OCI-LY1 (cell line): ENCODE measurements around the gene MZT2A.
"Not testable (repeated sequence)": the region's sequence is repeated elsewhere in the genome, so short reads cannot be mapped to it uniquely, and the experiment has no call there.

Source experiments
- H2AFZ ChIP-seq: fragments of 200-600 bp; sonication (generic), shearing (Covaris generic); 2 replicates; pipeline ENCODE4 v1.6.0; 2014; ENCODE audit warnings: antibody characterized with exemption, mild to moderate bottlenecking, low read length
- H3F3A ChIP-seq: fragments of 200-600 bp; sonication (generic), shearing (Covaris generic); 2 replicates; pipeline ENCODE4 v1.6.0; 2014; ENCODE audit warnings: mild to moderate bottlenecking, antibody characterized with exemption, low read length, moderate library complexity; ENCODE audit not compliant: insufficient read depth
- H3K27ac ChIP-seq: fragments of 200-600 bp; sonication (generic); 2 replicates; pipeline ENCODE4 v1.5.1; 2014; ENCODE audit warnings: low read length, mixed run types, mild to moderate bottlenecking, low read depth; ENCODE audit not compliant: poor library complexity, severe bottlenecking
- H3K27me3 ChIP-seq: fragments of 200-600 bp; sonication (generic); 2 replicates; pipeline ENCODE4 v1.6.0; 2014; ENCODE audit warnings: antibody characterized with exemption, mild to moderate bottlenecking, low read length, moderate library complexity; ENCODE audit not compliant: insufficient read depth
- H3K36me3 ChIP-seq: fragments of 200-600 bp; sonication (generic); 2 replicates; pipeline ENCODE4 v1.6.1; 2014; ENCODE audit warnings: mild to moderate bottlenecking, antibody characterized with exemption, low read length, moderate library complexity, mixed read lengths; ENCODE audit not compliant: insufficient read depth
- H3K4me1 ChIP-seq: fragments of 200-600 bp; sonication (generic); 2 replicates; pipeline ENCODE4 v1.5.1; 2014; ENCODE audit warnings: mild to moderate bottlenecking, low read length, moderate library complexity; ENCODE audit not compliant: insufficient read depth, severe bottlenecking
- H3K4me2 ChIP-seq: fragments of 200-600 bp; sonication (generic), shearing (Covaris generic); 2 replicates; pipeline ENCODE4 v1.6.1; 2014; ENCODE audit warnings: low read length
- H3K4me3 ChIP-seq: fragments of 200-600 bp; sonication (generic); 2 replicates; pipeline ENCODE4 v1.5.1; 2014; ENCODE audit warnings: low read length, low read depth, mild to moderate bottlenecking, mixed read lengths; ENCODE audit not compliant: poor library complexity, severe bottlenecking
- H3K79me2 ChIP-seq: fragments of 200-600 bp; shearing (Covaris generic); 2 replicates; pipeline ENCODE4 v1.6.1; 2016; ENCODE audit warnings: mixed run types, low read length, mixed read lengths; ENCODE audit not compliant: insufficient read depth
- H3K9ac ChIP-seq: fragments of 200-600 bp; sonication (generic), shearing (Covaris generic); 2 replicates; pipeline ENCODE4 v1.6.1; 2014; ENCODE audit warnings: mild to moderate bottlenecking, low read length, mixed read lengths
- H3K9me2 ChIP-seq: fragments of 200-600 bp; sonication (generic), shearing (Covaris generic); 2 replicates; pipeline ENCODE4 v1.6.1; 2014; ENCODE audit warnings: low read depth, mild to moderate bottlenecking, low read length, mixed read lengths
- H3K9me3 ChIP-seq: fragments of 200-600 bp; shearing (Covaris generic); 2 replicates; pipeline ENCODE4 v1.6.1; 2014; ENCODE audit warnings: low read length, mixed read lengths
- H4K20me1 ChIP-seq: fragments of 200-600 bp; sonication (generic), shearing (Covaris generic); 2 replicates; pipeline ENCODE4 v1.6.0; 2016; ENCODE audit warnings: mild to moderate bottlenecking, low read length; ENCODE audit not compliant: insufficient read depth
- CTCF ChIP-seq: fragments of 200-600 bp; sonication (generic), shearing (Covaris generic); IDR thresholded peaks from 2 replicates; pipeline ENCODE4 v1.5.1; 2017; ENCODE audit warnings: mild to moderate bottlenecking, antibody characterized with exemption, low read length, moderate library complexity, mixed read lengths
- EZH2 ChIP-seq: fragments of 200-600 bp; sonication (generic), shearing (Covaris generic); IDR thresholded peaks from 2 replicates; pipeline ENCODE4 v1.8.0; 2017; ENCODE audit warnings: borderline replicate concordance, mixed run types, mild to moderate bottlenecking, antibody characterized with exemption, low read length, moderate library complexity, mixed read lengths

MZT2A gene

GRCh38 chr2:131511969-131512870, 20.0 kb upstream of the MZT2A start:
- not testable (repeated sequence) for H3F3A ChIP-seq, H3K27ac ChIP-seq, H3K4me1 ChIP-seq, H2AFZ ChIP-seq, H3K4me3 ChIP-seq, H3K9me3 ChIP-seq, H3K4me2 ChIP-seq, H3K79me2 ChIP-seq, H3K9me2 ChIP-seq, H3K27me3 ChIP-seq, H3K9ac ChIP-seq, H4K20me1 ChIP-seq
- H3K36me3 ChIP-seq, result peaks cover 37% of the 10 kb centered on the region

DNA sequence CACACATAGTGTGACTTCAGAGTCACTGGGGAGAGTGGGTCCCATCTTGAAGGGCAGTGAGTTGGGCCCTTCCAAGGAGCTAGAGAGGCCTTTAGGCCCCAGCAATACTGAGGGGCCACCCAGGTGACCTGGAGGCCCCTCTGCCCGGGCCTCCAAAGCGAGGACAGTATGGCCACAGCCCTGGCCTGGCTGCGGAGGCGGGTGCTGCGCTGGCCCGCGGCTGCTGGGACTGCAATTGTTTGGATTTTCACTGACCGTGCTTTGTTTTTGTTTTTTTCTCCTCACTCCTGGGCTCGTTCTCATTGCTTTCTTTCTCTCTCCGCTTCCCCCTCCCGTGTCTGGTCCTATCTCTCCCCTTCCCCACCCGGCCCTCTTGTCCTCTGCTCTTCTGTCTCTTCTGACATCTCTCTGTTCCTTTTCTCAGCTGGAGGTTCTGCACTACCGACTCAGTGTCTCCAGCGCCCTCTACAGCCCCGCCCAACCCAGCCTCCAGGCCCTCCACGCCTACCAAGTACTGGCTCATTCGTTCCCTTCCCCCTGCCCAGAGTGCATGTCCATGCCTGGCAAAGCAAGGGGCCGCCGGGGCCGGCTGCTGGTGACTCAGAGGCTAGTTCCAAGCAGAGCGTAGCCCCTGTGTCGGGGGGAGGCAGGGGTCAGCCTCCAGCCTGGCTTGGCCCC, 19.2 kb upstream of the MZT2A start:
- not testable (repeated sequence) for H3K27me3 ChIP-seq, H3K9me3 ChIP-seq, H3K4me1 ChIP-seq, H3K9me2 ChIP-seq, H2AFZ ChIP-seq, H3K27ac ChIP-seq, H3K4me2 ChIP-seq, H3F3A ChIP-seq, H3K79me2 ChIP-seq, H4K20me1 ChIP-seq, H3K9ac ChIP-seq, H3K4me3 ChIP-seq
- H3K36me3 ChIP-seq, result peaks cover 45% of the 10 kb centered on the region
- TF ChIP-seq CTCF, result peak; percentile 29; the same call in 1 of the 2 replicates

DNA sequence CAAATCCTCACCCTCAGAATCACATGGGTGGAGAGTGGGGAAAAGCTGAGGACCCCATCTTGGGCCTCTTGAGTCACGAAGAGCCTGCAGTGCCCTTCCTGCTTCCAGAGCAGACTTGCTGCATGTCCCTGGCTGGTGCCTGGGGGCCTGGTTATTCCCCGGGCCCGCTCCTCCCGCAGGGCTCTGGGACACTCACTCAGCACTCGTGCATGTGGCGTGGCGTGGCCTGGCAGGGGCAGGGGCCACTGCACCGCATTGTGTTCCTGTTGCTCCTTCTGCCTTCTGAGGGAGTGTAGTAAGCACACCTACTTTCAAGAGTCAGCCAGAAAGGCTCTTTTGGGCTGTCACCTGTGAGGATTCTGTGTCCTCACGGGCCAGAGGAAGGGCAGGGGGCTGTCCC, 17.4 kb upstream of the MZT2A start:
- Histone ChIP-seq H4K20me1 (no peaks in the 10 kb centered on the region), H3K36me3 (peaks cover 62% of the 10 kb centered on the region)

DNA sequence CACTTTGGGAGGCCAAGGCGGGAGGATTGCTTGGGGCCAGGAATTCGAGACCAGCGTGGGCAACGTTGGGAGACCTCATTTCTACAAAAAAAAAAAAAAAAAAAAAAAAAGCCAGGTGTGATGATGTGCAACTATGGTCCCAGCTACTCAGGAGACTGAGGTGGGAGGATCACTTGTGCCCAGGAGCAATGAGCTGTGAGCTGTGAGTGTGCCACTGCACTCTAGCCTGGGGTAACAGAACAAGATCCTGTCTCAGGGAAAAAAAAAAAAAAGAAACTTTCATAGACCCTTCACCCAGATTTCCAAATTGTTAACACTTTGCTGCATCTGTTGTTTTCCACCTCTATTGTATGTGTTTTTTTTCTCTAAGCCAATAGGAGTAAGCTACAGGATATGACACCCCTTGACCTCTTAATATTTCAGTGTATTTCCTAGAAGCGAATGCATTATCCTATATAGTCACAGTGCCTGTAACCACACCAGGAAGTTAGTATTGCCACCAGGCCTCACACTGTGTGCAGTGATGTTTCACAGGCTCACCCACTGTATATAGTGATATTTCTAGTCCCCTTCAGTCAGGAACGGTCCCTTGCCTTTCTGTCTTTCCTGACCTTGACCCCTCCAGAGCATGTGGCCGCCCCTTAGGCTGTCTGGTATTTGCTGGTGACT, 12.0 kb upstream of the MZT2A start:
- H3K4me2 ChIP-seq, H3K9me3 ChIP-seq, H4K20me1 ChIP-seq, H3K27me3 ChIP-seq, H3K9ac ChIP-seq, H3K4me3 ChIP-seq, H3K9me2 ChIP-seq, H2AFZ ChIP-seq, H3K4me1 ChIP-seq, H3K27ac ChIP-seq, H3K79me2 ChIP-seq, H3F3A ChIP-seq: not testable (repeated sequence)
- H3K36me3 ChIP-seq, result peaks cover 88% of the 10 kb centered on the region

More for the DNA sequence above, 17.4 kb upstream of the MZT2A start:
- H2AFZ ChIP-seq, result no peak overlapping the region
- H3K27me3 ChIP-seq, result no peaks in the 10 kb centered on the region
- H3K9me3 ChIP-seq, result no peaks in the 10 kb centered on the region
- no peak overlapping the region for H3K27ac ChIP-seq
- H3K4me2 ChIP-seq, result no peak overlapping the region
- H3K4me3 ChIP-seq, result no peak overlapping the region
- H3K9ac ChIP-seq, result no peak overlapping the region
- H3K79me2 ChIP-seq, result no peaks in the 10 kb centered on the region
- TF ChIP-seq CTCF, result no peak
- TF ChIP-seq EZH2, result no peak
- no peaks in the 10 kb centered on the region for H3K9me2 ChIP-seq
- peaks cover 5% of the 10 kb centered on the region for H3K4me1 ChIP-seq
- H3F3A ChIP-seq, result no peaks in the 10 kb centered on the region

- not testable (repeated sequence) for H3K79me2 ChIP-seq, H4K20me1 ChIP-seq, H3K9ac ChIP-seq, H3K9me3 ChIP-seq, H2AFZ ChIP-seq, H3K9me2 ChIP-seq, H3K4me1 ChIP-seq, H3K4me3 ChIP-seq, H3F3A ChIP-seq, H3K27ac ChIP-seq, H3K27me3 ChIP-seq, H3K4me2 ChIP-seq
- peaks cover 88% of the 10 kb centered on the region for H3K36me3 ChIP-seq
These were observed 11.4 kb upstream of the MZT2A start for GRCh38 chr2:131503587-131503986.
